Nephron (organoid): ENCODE data around the gene SEMA4G.
"Not testable (repeated sequence)": the region's sequence is repeated elsewhere in the genome, so short reads cannot be mapped to it uniquely, and the experiment has no call there.

Experiments
- H3K27ac Mint-ChIP-seq, 3 experiments: 2 replicates each; pipeline ENCODE4 v1.8.0; 2020; ENCODE audit warnings: mixed read lengths in 3 of 3, mild to moderate bottlenecking in 2 of 3, moderate library complexity in 1 of 3
- H3K27me3 Mint-ChIP-seq: 2 replicates; pipeline ENCODE4 v1.8.0; 2021; ENCODE audit warnings: low read depth, mild to moderate bottlenecking, moderate library complexity, mixed read lengths
- H3K36me3 Mint-ChIP-seq: 2 replicates; pipeline ENCODE4 v1.8.0; 2020; ENCODE audit warnings: low read depth, mixed read lengths
- H3K4me1 Mint-ChIP-seq: 2 replicates; pipeline ENCODE4 v1.8.0; 2020; ENCODE audit warnings: mixed read lengths
- H3K4me3 Mint-ChIP-seq, 3 experiments: 2 replicates each; pipeline ENCODE4 v1.8.0; 2020; ENCODE audit warnings: mild to moderate bottlenecking in 3 of 3, mixed read lengths in 3 of 3, moderate library complexity in 2 of 3
- H3K9me3 Mint-ChIP-seq: 2 replicates; pipeline ENCODE4 v1.8.0; 2020; ENCODE audit warnings: mixed read lengths
- TF ChIP-seq, protein P1 (sequence below), 3 experiments: fragments of 200-600 bp; sonication (generic); IDR thresholded peaks; one replicate each; pipeline ENCODE4 v1.5.0; 2021; ENCODE audit warnings: antibody characterized with exemption in 3 of 3; ENCODE audit not compliant: unreplicated experiment in 3 of 3

Gene SEMA4G

DNA sequence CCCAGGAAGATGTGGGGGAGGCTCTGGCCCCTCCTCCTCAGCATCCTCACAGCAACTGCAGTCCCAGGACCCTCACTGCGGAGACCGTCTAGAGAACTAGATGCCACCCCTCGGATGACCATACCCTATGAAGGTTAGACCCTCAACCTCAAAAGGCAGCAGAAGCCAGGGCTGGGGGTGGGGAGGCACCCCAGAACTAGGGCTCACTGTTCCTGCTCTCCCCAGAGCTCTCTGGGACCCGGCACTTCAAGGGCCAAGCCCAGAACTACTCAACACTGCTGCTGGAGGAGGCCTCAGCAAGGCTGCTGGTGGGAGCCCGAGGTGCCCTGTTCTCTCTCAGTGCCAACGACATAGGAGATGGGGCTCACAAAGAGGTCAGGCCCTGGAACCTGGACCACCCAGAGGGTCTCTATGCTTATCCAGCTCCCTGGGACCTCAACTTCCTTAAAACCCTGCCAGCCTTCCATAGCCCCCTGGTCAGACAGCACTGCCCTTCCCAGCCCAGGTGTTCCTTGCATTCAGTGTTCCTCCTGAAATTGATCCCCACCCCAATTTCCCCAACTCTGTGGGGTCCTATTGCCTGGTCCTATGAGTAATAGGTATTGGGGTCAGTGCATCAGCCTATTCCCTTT lies 3.7 kb downstream of the SEMA4G start:
- H3K4me3 Mint-ChIP-seq: peak overlapping the region in 1 of 3 experiments; percentile 42
- peaks cover 25% of the 10 kb centered on the region for H3K4me1 Mint-ChIP-seq
- H3K27ac Mint-ChIP-seq: peak overlapping the region in 1 of 3 experiments; percentile 90
- peaks cover 14% of the 10 kb centered on the region for H3K36me3 Mint-ChIP-seq
- TF ChIP-seq, protein P1, sequence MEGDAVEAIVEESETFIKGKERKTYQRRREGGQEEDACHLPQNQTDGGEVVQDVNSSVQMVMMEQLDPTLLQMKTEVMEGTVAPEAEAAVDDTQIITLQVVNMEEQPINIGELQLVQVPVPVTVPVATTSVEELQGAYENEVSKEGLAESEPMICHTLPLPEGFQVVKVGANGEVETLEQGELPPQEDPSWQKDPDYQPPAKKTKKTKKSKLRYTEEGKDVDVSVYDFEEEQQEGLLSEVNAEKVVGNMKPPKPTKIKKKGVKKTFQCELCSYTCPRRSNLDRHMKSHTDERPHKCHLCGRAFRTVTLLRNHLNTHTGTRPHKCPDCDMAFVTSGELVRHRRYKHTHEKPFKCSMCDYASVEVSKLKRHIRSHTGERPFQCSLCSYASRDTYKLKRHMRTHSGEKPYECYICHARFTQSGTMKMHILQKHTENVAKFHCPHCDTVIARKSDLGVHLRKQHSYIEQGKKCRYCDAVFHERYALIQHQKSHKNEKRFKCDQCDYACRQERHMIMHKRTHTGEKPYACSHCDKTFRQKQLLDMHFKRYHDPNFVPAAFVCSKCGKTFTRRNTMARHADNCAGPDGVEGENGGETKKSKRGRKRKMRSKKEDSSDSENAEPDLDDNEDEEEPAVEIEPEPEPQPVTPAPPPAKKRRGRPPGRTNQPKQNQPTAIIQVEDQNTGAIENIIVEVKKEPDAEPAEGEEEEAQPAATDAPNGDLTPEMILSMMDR (IDR thresholded peaks at IDR 0.05; ENCODE audit: unreplicated experiment in 3 of 3): no peak
- no peaks in the 10 kb centered on the region for H3K27me3 Mint-ChIP-seq
- no peaks in the 10 kb centered on the region for H3K9me3 Mint-ChIP-seq

DNA sequence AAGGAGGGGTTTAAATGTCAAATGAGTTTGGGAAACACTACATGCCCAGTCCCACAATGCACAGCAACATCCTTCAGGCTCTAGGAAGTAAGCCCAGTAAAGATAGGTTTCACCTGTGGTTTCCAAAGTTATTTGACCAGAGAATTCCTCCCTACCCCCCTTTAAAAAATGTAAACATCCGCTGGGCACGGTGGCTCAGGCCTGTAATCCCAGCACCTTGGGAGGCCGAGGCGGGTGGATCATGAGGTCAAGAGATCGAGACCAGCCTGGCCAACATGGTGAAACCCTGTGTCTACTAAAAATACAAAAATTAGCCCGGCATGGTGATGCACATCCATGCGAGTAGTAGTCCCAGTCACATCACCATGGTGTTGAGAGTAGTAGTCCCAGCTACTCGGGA lies 6.1 kb downstream of the SEMA4G start:
- peaks cover 20% of the 10 kb centered on the region for H3K36me3 Mint-ChIP-seq

DNA sequence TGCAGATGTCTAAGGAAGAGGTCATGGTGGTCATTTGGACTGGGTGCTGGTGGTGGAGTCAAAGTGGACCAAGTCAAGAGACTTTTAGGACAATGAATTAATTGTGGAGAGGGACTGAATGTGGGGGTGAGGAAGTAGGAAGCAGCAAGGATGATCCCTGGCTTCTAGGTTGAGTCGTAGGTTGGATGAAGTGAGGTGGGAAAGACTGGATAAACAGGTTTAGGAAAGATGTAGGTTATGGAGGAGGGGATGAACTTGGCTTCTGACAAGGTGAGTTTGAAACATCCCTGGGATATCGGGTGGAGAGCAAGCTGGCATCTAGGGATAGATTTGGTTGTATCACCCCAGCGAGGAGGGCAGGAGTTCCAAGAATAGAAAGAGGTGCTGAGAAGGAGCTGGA lies 7.6 kb downstream of the SEMA4G start:
- H3K36me3 Mint-ChIP-seq: peaks cover 31% of the 10 kb centered on the region
- peak overlapping the region in 1 of 3 experiments; percentile 5 for H3K27ac Mint-ChIP-seq
- no peak overlapping the region for H3K4me3 Mint-ChIP-seq
- TF ChIP-seq, protein P1 (IDR thresholded peaks at IDR 0.05; ENCODE audit: unreplicated experiment in 3 of 3): no peak
- peaks cover under 1% of the 10 kb centered on the region for H3K4me1 Mint-ChIP-seq
- H3K9me3 Mint-ChIP-seq: no peaks in the 10 kb centered on the region
- H3K27me3 Mint-ChIP-seq: no peaks in the 10 kb centered on the region

More for the DNA sequence above, 6.1 kb downstream of the SEMA4G start:
- not testable (repeated sequence) for H3K9me3 Mint-ChIP-seq, H3K4me3 Mint-ChIP-seq, H3K27me3 Mint-ChIP-seq, H3K27ac Mint-ChIP-seq
- peaks cover 15% of the 10 kb centered on the region for H3K4me1 Mint-ChIP-seq

DNA sequence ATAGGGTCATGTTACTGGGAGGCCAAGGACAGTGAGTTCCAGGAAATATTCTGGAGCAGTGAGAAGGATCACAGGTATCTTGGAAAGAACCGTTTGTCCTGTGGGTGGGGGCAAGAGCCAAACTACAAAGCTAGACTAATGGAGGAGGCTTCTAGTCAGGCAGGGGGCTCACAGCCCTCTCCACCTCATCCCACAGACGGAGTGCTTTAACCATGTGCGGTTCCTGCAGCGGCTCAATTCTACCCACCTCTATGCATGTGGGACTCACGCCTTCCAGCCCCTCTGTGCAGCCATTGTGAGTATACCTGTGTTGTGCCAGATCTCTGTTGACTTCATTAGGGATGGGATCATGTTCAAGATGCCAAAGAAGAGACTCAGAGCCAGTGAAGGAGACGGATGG lies 8.1 kb downstream of the SEMA4G start:
- TF ChIP-seq, protein P1 (IDR thresholded peaks at IDR 0.05; ENCODE audit: unreplicated experiment in 3 of 3): no peak
- H3K36me3 Mint-ChIP-seq: peaks cover 34% of the 10 kb centered on the region
- H3K9me3 Mint-ChIP-seq: no peaks in the 10 kb centered on the region
- H3K27me3 Mint-ChIP-seq: no peaks in the 10 kb centered on the region
- no peak overlapping the region for H3K4me3 Mint-ChIP-seq
- H3K27ac Mint-ChIP-seq: no peak overlapping the region
- H3K4me1 Mint-ChIP-seq: no peaks in the 10 kb centered on the region

DNA sequence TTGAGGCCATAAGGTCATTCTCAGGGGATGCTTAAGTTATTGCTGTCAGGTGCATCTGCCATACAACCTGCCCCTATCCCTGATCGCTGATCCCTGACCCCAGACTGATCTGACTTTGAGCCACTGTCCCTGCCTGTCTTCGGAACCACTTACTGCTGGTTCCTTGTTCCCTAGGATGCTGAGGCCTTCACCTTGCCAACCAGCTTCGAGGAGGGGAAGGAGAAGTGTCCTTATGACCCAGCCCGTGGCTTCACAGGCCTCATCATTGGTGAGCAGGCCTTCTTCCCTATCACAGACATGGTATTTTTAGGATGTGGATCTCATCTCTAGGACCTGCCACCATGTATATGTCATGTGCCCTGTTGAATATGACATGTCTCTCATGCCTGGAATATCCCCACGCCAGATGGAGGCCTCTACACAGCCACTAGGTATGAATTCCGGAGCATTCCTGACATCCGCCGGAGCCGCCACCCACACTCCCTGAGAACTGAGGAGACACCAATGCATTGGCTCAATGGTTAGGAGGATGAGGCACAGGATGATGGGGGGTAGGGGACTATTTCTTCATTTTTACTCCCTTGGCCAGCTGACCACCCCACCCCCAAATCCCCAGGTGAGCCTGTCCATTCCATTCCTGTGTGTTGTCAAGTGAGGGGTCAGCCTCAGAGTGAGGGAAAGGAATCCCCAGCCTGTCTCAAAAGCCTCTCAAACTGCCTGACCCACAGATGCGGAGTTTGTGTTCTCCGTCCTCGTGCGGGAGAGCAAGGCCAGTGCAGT lies 9.0 kb downstream of the SEMA4G start:
- no peaks in the 10 kb centered on the region for H3K9me3 Mint-ChIP-seq
- no peaks in the 10 kb centered on the region for H3K27me3 Mint-ChIP-seq
- no peaks in the 10 kb centered on the region for H3K4me1 Mint-ChIP-seq
- no peak overlapping the region for H3K4me3 Mint-ChIP-seq
- H3K36me3 Mint-ChIP-seq: peaks cover 36% of the 10 kb centered on the region
- H3K27ac Mint-ChIP-seq: no peak overlapping the region
- TF ChIP-seq, protein P1 (IDR thresholded peaks at IDR 0.05; ENCODE audit: unreplicated experiment in 3 of 3): no peak

DNA sequence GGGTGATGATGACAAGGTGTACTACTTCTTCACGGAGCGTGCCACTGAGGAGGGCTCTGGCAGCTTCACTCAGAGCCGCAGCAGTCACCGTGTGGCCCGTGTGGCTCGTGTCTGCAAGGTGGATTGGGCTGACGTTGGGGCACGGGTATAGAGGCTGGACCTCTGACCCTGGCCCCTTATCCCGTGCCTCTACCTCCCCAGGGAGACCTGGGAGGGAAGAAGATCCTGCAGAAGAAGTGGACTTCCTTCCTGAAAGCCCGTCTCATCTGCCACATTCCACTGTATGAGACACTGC lies 9.5 kb downstream of the SEMA4G start:
- Mint-ChIP-seq H3K4me3 (no peak overlapping the region), H3K4me1 (no peaks in the 10 kb centered on the region), H3K36me3 (peaks cover 33% of the 10 kb centered on the region), H3K27me3 (no peaks in the 10 kb centered on the region), H3K9me3 (no peaks in the 10 kb centered on the region), H3K27ac (no peak overlapping the region)
- TF ChIP-seq, protein P1 (IDR thresholded peaks at IDR 0.05; ENCODE audit: unreplicated experiment in 3 of 3): no peak
